K562 treated with DMSO at 1 percent for 4 hours (cell line): ENCODE measurements around the gene IL13. TPM values are rescaled to one million over a fixed set of nuclear protein-coding genes. Genes with fewer than 3 reads are reported as not detected.

Experiments
- total RNA-seq: library from RNA; unstranded; fragments of 300-600 nt; gene quantifications from 2 replicates; pipeline ENCODE4 v1.2.3, GENCODE V29; 2022; ENCODE audit not compliant: insufficient read depth

Gene IL13
- total RNA-seq: not detected in 2 replicates

GRCh38 chr5:132657676-132658380 lies at the start of gene IL13:
Gene IL13 (plus strand): TSS chr5:132658173. CDS start chr5:132658187, 14 bp downstream.

GRCh38 chr5:132673939-132674630 lies 16.1 kb downstream of the IL13 start, which contains the start of gene IL4:
Gene IL4 (plus strand): TSS chr5:132673989. CDS start chr5:132674051, 62 bp downstream.

Other genes with a start within 250 kb of the IL13 start
- 20.8 and 29.4 TPM in 2 replicates for gene IRF1, start 167.4 kb upstream of the IL13 start, total RNA-seq
- not detected in 2 replicates for gene IL5, start 114.7 kb upstream of the IL13 start, total RNA-seq
- 15.6 and 16.4 TPM in 2 replicates for gene RAD50, start 101.2 kb upstream of the IL13 start, total RNA-seq
- gene IL4, start 15.8 kb downstream of the IL13 start, total RNA-seq: not detected in 2 replicates
- 1.7 and 3.5 TPM in 2 replicates for gene KIF3A, start 79.4 kb downstream of the IL13 start, total RNA-seq
- 14.3 and 19.8 TPM in 2 replicates for gene CCNI2, start 89.3 kb downstream of the IL13 start, total RNA-seq
- 90.9 and 125 TPM in 2 replicates for gene SEPTIN8, start 119.1 kb downstream of the IL13 start, total RNA-seq
- gene SOWAHA, start 155.1 kb downstream of the IL13 start, total RNA-seq: 0.47 TPM in 1 of 2 replicates, not detected in the other
- 17.4 and 22.0 TPM in 2 replicates for gene SHROOM1, start 172.5 kb downstream of the IL13 start, total RNA-seq
- not detected in 2 replicates for gene GDF9, start 208.3 kb downstream of the IL13 start, total RNA-seq
- 151 and 229 TPM in 2 replicates for gene UQCRQ, start 208.5 kb downstream of the IL13 start, total RNA-seq
- gene LEAP2, start 215.5 kb downstream of the IL13 start, total RNA-seq: 4.2 and 4.8 TPM in 2 replicates